ENCODE results near the gene ZNRF3.
"Not testable (repeated sequence)": the region's sequence is repeated elsewhere in the genome, so short reads cannot be mapped to it uniquely, and the experiment has no call there.

DNA sequence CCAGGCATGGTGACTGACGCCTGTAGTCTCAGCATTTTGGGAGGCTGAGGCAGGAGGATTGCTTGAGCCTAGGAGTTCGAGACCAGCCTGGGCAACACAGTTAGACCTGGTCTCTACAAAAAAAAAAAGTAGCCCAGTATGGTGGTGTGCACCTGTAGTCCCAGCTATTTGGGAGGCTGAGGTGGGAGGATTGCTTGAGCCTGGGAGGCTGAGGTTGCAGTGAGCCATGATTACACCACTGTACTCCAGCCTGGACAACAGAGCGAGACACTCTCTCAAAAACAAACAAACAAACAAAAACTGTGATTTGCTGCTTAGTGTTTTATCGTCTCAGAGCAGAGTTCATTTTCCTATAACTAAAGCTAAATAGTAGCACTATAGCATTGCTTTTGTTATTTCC lies 3.3 kb downstream of the ZNRF3 start:
- TF ChIP-seq, protein P1, sequence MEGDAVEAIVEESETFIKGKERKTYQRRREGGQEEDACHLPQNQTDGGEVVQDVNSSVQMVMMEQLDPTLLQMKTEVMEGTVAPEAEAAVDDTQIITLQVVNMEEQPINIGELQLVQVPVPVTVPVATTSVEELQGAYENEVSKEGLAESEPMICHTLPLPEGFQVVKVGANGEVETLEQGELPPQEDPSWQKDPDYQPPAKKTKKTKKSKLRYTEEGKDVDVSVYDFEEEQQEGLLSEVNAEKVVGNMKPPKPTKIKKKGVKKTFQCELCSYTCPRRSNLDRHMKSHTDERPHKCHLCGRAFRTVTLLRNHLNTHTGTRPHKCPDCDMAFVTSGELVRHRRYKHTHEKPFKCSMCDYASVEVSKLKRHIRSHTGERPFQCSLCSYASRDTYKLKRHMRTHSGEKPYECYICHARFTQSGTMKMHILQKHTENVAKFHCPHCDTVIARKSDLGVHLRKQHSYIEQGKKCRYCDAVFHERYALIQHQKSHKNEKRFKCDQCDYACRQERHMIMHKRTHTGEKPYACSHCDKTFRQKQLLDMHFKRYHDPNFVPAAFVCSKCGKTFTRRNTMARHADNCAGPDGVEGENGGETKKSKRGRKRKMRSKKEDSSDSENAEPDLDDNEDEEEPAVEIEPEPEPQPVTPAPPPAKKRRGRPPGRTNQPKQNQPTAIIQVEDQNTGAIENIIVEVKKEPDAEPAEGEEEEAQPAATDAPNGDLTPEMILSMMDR (IDR thresholded peaks at IDR 0.05; ENCODE audit: insufficient read depth, low read length, poor library complexity, severe bottlenecking) = not testable (repeated sequence)
- not testable (repeated sequence) for TF ChIP-seq EZH2phosphoT487 (conservative IDR thresholded peaks at IDR 0.05; ENCODE audit: low read length)

Data from SU-DHL-6 (cell line).